PC-9 (cell line): Measurements from ENCODE around the gene MRPL4. TPM values are rescaled to one million over a fixed set of nuclear protein-coding genes. Genes with fewer than 3 reads are reported as not detected.

Experiments
- BruUV-seq: library from RNA; stranded (reverse); fragments of 400-500 nt; replicated peaks from 2 replicates; lab custom pipeline; 2021; lab: Mats Ljungman, UMichigan
- CTCF ChIA-PET: fragments of 300-600 bp; sonication (Branson Sonifier 250); formaldehyde crosslinking; loops from one replicate; lab custom pipeline; 2022; ENCODE audit warnings: antibody characterized with exemption; lab: Charles Lee
- POLR2A ChIA-PET: fragments of 300-600 bp; sonication (Branson Sonifier 250); formaldehyde crosslinking; loops from one replicate; lab custom pipeline; 2022; ENCODE audit warnings: antibody characterized with exemption; ENCODE audit not compliant: unreplicated experiment; lab: Charles Lee
- DNase-seq, 2 experiments: peaks; one replicate each; pipeline versions ENCODE4 v3.0.0 to v3.0.0-alpha.2; 2015 to 2022; ENCODE audit warnings: mixed read lengths in 1 of 2
- H2AFZ ChIP-seq: fragments of 200-600 bp; sonication (generic); 2 replicates; pipeline ENCODE4 v1.8.1; 2017; ENCODE audit warnings: antibody characterized with exemption
- H3F3A ChIP-seq: fragments of 200-600 bp; sonication (generic); 2 replicates; pipeline ENCODE4 v1.8.1; 2017; ENCODE audit warnings: antibody characterized with exemption, mild to moderate bottlenecking, low read depth; ENCODE audit not compliant: insufficient read depth
- H3K27ac ChIP-seq: fragments of 200-600 bp; sonication (generic); 2 replicates; pipeline ENCODE4 v1.6.1; 2016; ENCODE audit warnings: mixed run types
- H3K27me3 ChIP-seq: fragments of 200-600 bp; sonication (generic); 2 replicates; pipeline ENCODE4 v1.6.1; 2016; ENCODE audit warnings: low read depth, mixed run types; ENCODE audit not compliant: insufficient read depth
- H3K36me3 ChIP-seq: fragments of 200-600 bp; sonication (generic); 2 replicates; pipeline ENCODE4 v1.6.1; 2016; ENCODE audit warnings: low read depth, mixed run types
- H3K4me1 ChIP-seq: fragments of 200-600 bp; sonication (generic); replicated peaks from 2 replicates; pipeline ENCODE4 v1.6.1; 2016; ENCODE audit warnings: mixed run types; ENCODE audit not compliant: insufficient read depth
- H3K4me2 ChIP-seq: fragments of 200-600 bp; sonication (generic); 2 replicates; pipeline ENCODE4 v1.6.1; 2017; ENCODE audit warnings: mixed run types
- H3K4me3 ChIP-seq: fragments of 200-600 bp; sonication (generic); 2 replicates; pipeline ENCODE4 v1.6.1; 2016; ENCODE audit warnings: mixed run types
- H3K79me2 ChIP-seq: fragments of 200-600 bp; sonication (generic); 2 replicates; pipeline ENCODE4 v1.6.1; 2017; ENCODE audit warnings: low read depth, mixed run types
- H3K9me2 ChIP-seq: fragments of 200-600 bp; sonication (generic); 2 replicates; pipeline ENCODE4 v1.8.1; 2017; ENCODE audit warnings: mild to moderate bottlenecking; ENCODE audit not compliant: insufficient read depth
- H3K9me3 ChIP-seq: fragments of 200-600 bp; sonication (generic); 2 replicates; pipeline ENCODE4 v1.8.1; 2016; ENCODE audit warnings: low read depth; ENCODE audit not compliant: insufficient read depth
- H4K20me1 ChIP-seq: fragments of 200-600 bp; sonication (generic); 2 replicates; pipeline ENCODE4 v1.8.1; 2017; ENCODE audit not compliant: insufficient read depth
- EZH2 ChIP-seq: fragments of 200-600 bp; sonication (generic); IDR thresholded peaks from 2 replicates; pipeline ENCODE4 v1.8.0; 2017; ENCODE audit warnings: antibody characterized with exemption, low read depth
- intact Hi-C: fragments of 100-400 bp; cut with micrococcal nuclease; formaldehyde crosslinking; loops from one replicate; pipeline ENCODE4 v1.10.0; 2022; ENCODE audit not compliant: unreplicated experiment
- total RNA-seq: library from RNA; stranded (reverse); gene quantifications from 2 replicates; pipeline ENCODE4 v1.2.3, GENCODE V29; 2021
- TF ChIP-seq, protein P1 (sequence below): fragments of 200-600 bp; sonication (generic); conservative IDR thresholded peaks from 2 replicates; pipeline ENCODE4 v1.6.1; 2017; ENCODE audit warnings: mixed run types, antibody characterized with exemption, mild to moderate bottlenecking, moderate library complexity

The MRPL4 gene
- total RNA-seq, 1 experiment from 2014 or later: 98.2 TPM

DNA sequence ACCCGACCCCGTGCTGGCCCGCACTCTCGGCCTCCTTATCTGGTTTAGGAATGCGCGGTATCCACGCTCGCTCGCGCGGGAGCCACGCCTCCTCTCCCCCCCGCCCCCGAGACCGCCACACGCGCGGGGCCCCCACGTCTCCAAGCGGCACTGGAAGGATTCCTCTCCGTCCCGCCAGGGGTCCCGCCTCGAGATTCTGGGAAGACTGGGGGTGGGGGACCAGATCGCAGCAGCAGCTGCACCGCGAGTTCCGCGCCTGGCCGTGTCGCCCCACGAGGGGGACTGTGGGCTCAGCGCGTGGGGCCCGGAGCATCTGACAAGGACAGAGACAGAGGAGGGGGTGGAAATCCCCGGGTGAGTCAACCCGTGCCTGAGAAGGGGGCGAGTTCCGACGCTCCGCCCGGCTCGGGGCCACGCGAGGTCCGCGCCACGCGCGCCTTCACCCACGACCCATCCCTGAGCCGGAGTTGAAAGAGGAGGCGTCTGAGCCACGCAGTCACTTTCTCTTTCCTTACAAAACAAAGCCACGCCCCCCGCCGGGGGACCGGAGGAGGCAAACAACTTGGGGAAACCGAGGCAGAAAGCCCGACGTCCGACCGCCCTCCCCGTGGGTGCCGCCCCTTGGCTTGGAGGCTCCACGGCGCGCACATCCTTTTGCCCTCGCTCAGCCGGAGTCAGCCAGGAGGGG is 21.7 kb upstream of the MRPL4 start:
- intact Hi-C loops: loop anchor here (5.0 kb wide), 1 partner anchor 38 kb away; the partner anchor contains the start of gene DNMT1
- Histone ChIP-seq H3K36me3 (no peaks in the 10 kb centered on the region), H4K20me1 (0 out of 2 replicates have a peak, but pooled peaks cover 4% of the 10 kb centered on the region), H3K27ac (no peak overlapping the region), H3K27me3 (no peaks in the 10 kb centered on the region), H3F3A (peaks cover 25% of the 10 kb centered on the region), H3K9me2 (no peaks in the 10 kb centered on the region), H3K4me2 (peak overlapping the region; percentile 84), H3K79me2 (no peaks in the 10 kb centered on the region), H2AFZ (peak overlapping the region; percentile 79), H3K4me3 (peak overlapping the region; percentile 71), H3K4me1 (0 out of 2 replicates have a peak, but pooled peaks cover 7% of the 10 kb centered on the region), H3K9me3 (no peaks in the 10 kb centered on the region)
- DNase-seq: peak in 1 of 2 experiments; percentile 31
- TF ChIP-seq, protein P1, sequence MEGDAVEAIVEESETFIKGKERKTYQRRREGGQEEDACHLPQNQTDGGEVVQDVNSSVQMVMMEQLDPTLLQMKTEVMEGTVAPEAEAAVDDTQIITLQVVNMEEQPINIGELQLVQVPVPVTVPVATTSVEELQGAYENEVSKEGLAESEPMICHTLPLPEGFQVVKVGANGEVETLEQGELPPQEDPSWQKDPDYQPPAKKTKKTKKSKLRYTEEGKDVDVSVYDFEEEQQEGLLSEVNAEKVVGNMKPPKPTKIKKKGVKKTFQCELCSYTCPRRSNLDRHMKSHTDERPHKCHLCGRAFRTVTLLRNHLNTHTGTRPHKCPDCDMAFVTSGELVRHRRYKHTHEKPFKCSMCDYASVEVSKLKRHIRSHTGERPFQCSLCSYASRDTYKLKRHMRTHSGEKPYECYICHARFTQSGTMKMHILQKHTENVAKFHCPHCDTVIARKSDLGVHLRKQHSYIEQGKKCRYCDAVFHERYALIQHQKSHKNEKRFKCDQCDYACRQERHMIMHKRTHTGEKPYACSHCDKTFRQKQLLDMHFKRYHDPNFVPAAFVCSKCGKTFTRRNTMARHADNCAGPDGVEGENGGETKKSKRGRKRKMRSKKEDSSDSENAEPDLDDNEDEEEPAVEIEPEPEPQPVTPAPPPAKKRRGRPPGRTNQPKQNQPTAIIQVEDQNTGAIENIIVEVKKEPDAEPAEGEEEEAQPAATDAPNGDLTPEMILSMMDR: no peak
- no peak for TF ChIP-seq EZH2
- ChIA-PET POLR2A (no interaction called here), CTCF (interaction anchor here (0.7 kb wide), 1 partner anchor 25 kb away, joined by 4 read pairs; no protein-coding TSS in a partner anchor)
- TSS peak; percentile 53 for BruUV-seq

DNA sequence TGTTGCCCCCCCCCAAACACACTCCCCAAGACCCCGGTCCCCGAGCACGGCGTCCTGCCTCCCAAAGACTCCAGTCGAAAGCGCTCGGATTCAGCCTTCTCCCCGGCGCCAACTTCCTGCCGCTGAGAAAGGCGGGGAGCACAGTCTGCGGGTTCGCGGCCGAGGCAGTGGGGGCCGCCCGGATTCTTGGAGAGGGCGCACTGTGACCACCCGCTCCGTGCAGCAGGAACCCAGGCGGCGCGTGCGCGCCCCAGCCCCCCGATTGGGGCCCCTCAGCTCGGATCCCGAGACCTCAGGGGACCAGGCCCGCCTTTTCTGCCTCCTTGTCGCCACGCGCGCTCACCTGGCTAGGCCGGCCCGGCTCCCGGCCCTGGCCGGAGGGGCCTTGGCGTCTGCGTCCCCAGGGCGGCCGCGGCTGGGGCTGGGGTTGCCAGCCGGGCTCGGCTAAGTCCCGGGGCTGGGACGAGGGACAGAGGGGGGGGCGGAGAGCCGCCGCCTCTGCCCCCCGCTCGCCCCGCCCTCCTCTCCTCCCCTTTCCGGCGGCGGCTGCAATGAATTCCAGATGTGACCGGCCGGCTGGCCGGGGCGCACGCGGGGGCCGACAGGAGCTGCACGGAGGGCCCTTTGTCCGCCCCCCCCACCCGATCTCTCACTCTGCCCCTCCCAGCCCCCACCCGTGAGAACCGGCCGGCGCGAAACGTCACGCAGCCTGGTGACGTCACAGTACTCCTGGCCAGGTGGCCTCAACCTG is 21.0 kb upstream of the MRPL4 start, which contains the start of gene S1PR2:
Gene S1PR2 (minus strand): TSS at position 471 of the 751 bp plus-strand sequence. CDS start 6,426 bp downstream, outside the sequence.
- H4K20me1 ChIP-seq: 0 out of 2 replicates have a peak, but pooled peaks cover 3% of the 10 kb centered on the region
- no peaks in the 10 kb centered on the region for H3K36me3 ChIP-seq
- 0 out of 2 replicates have a peak, but pooled peaks cover 7% of the 10 kb centered on the region for H3K4me1 ChIP-seq
- no peak for TF ChIP-seq EZH2
- TF ChIP-seq, protein P1: no peak
- peak within 1 kb of the TSS; percentile 79 for H2AFZ ChIP-seq
- H3K4me3 ChIP-seq: peak within 1 kb of the TSS; percentile 71
- H3K4me2 ChIP-seq: peak within 1 kb of the TSS; percentile 84
- H3F3A ChIP-seq: peaks cover 21% of the 10 kb centered on the region
- H3K27ac ChIP-seq: no peak within 1 kb of the TSS
- ChIA-PET POLR2A (interaction anchor here (0.6 kb wide), 1 partner anchor 39 kb away, joined by 3 read pairs; no protein-coding TSS in a partner anchor), CTCF (interaction anchor here (0.7 kb wide), 2 partner anchors 19 to 26 kb away, joined by 4 read pairs; no protein-coding TSS in a partner anchor)
- H3K79me2 ChIP-seq: no peaks in the 10 kb centered on the region
- no peaks in the 10 kb centered on the region for H3K9me3 ChIP-seq
- no peaks in the 10 kb centered on the region for H3K27me3 ChIP-seq
- intact Hi-C loops: loop anchor here (5.0 kb wide), 1 partner anchor 39 kb away; the partner anchor contains the start of gene DNMT1
- H3K9me2 ChIP-seq: no peaks in the 10 kb centered on the region
- no TSS peak for BruUV-seq
- DNase-seq: peak; percentile 50 to 75

DNA sequence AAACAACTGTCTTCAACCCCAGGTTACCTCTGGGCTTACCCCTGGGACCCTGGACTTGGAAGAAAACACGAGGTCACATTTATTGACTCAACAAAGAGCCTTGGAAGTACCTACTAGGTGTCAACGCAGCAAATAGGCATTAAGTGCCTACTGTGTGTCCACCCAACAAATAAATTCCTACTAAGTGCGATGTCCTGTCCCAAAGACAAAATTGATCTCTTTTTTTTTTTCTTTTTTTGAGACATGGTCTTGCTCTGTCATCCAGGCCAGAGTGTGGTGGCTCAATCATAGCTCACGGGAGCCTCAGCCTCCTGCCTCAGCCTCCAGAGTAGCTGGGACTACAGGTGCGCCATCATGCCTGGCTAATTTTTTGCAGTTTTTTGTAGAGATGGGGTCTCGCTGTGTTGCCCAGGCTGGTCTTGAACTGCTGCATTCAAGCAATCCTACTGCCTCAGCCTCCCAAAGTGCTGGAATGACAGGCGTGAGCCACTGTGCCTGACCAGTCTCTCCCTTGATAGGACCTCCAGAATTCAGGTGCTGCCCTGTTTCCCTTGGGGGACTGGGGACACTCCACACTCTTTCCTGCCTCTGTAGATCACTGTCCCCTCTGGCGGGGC is 20.3 kb upstream of the MRPL4 start:
- H3K79me2 ChIP-seq: no peaks in the 10 kb centered on the region
- no peak overlapping the region for H2AFZ ChIP-seq
- intact Hi-C loops: loop anchor here (5.0 kb wide), 1 partner anchor 39 kb away; the partner anchor contains the start of gene DNMT1
- peak overlapping the region; percentile 71 for H3K4me3 ChIP-seq
- BruUV-seq: TSS peak; percentile 83
- H3K9me2 ChIP-seq: no peaks in the 10 kb centered on the region
- H3K27ac ChIP-seq: no peak overlapping the region
- TF ChIP-seq, protein P1: no peak
- no peak for TF ChIP-seq EZH2
- H3F3A ChIP-seq: peaks cover 16% of the 10 kb centered on the region
- no peaks in the 10 kb centered on the region for H3K9me3 ChIP-seq
- H3K4me1 ChIP-seq: 0 out of 2 replicates have a peak, but pooled peaks cover 7% of the 10 kb centered on the region
- H4K20me1 ChIP-seq: no peaks in the 10 kb centered on the region
- H3K4me2 ChIP-seq: peak overlapping the region; percentile 84
- no peak for DNase-seq
- H3K36me3 ChIP-seq: no peaks in the 10 kb centered on the region
- H3K27me3 ChIP-seq: no peaks in the 10 kb centered on the region
- ChIA-PET CTCF (interaction anchor here (0.7 kb wide), 1 partner anchor 18 kb away, joined by 4 read pairs; no protein-coding TSS in a partner anchor), POLR2A (interaction anchor here (0.6 kb wide), 1 partner anchor 40 kb away, joined by 3 read pairs; no protein-coding TSS in a partner anchor)
